ENCODE data around the gene SECISBP2.

GRCh38 chr9:89394412-89394811 is 76.1 kb downstream of the SECISBP2 start:
- TF ChIP-seq CTCF (IDR thresholded peaks at IDR 0.05; ENCODE audit: low read depth, low read length) (no peak), POLR2A (IDR thresholded peaks at IDR 0.05; ENCODE audit: extremely low read depth, insufficient read length) (no peak), MYC (IDR thresholded peaks at IDR 0.05; ENCODE audit: low read depth, low read length) (no peak)

Measured in NB4 (cell line).